ENCODE data around the gene ZNF506. TPM values are rescaled to one million over a fixed set of nuclear protein-coding genes. Genes with fewer than 3 reads are reported as not detected.
"Not testable (repeated sequence)": the region's sequence is repeated elsewhere in the genome, so short reads cannot be mapped to it uniquely, and the experiment has no call there.

The ZNF506 gene
- total and polyA plus RNA-seq, 2 experiments from 2014 or later, result 11.8 to 13.3 TPM

GRCh38 chr19:19747357-19748220 lies 74.0 kb downstream of the ZNF506 start:
- H3K9me3 ChIP-seq (ENCODE audit: low read depth), result no peaks in the 10 kb centered on the region
- H3K36me3 ChIP-seq (ENCODE audit: low read depth), result no peaks in the 10 kb centered on the region
- H3F3A ChIP-seq (ENCODE audit: insufficient read depth), result no peaks in the 10 kb centered on the region
- H2AFZ ChIP-seq, result no peak overlapping the region
- no peak overlapping the region for H3K9ac ChIP-seq
- no peak overlapping the region for H3K4me3 ChIP-seq
- TF ChIP-seq EZH2 (IDR thresholded peaks at IDR 0.05; ENCODE audit: insufficient read depth, poor library complexity, severe bottlenecking) (no peak), EZH2phosphoT487 (IDR thresholded peaks at IDR 0.05; ENCODE audit: insufficient read depth, low read depth) (no peak)
- WGBS, 2 experiments (ENCODE audit: low coverage in 1 of 2, low lambda C conversion rate in 2 of 2, missing lambda C conversion rate in 2 of 2), result 45 to 57% methylated on average over 13 of the region's 13 CpGs
- in situ Hi-C loops (cut with MboI), result no loop called here
- no peak overlapping the region for H3K27ac ChIP-seq
- no peak for DNase-seq
- H4K20me1 ChIP-seq (ENCODE audit: insufficient read depth), result no peaks in the 10 kb centered on the region
- H3K4me1 ChIP-seq (ENCODE audit: insufficient read depth), result no peaks in the 10 kb centered on the region
- no peaks in the 10 kb centered on the region for H3K9me2 ChIP-seq (ENCODE audit: insufficient read depth)
- H3K79me2 ChIP-seq (ENCODE audit: insufficient read depth), result no peaks in the 10 kb centered on the region
- H3K27me3 ChIP-seq (replicated peaks; ENCODE audit: insufficient read depth), result no peaks in the 10 kb centered on the region
- no peak overlapping the region for H3K4me2 ChIP-seq (ENCODE audit: unreplicated experiment)

- Histone ChIP-seq H3K27me3 (replicated peaks; ENCODE audit: insufficient read depth) (no peaks in the 10 kb centered on the region), H3F3A (ENCODE audit: insufficient read depth) (no peaks in the 10 kb centered on the region), H3K9ac (no peak overlapping the region), H4K20me1 (ENCODE audit: insufficient read depth) (no peaks in the 10 kb centered on the region), H3K27ac (no peak overlapping the region), H2AFZ (no peak overlapping the region), H3K9me2 (ENCODE audit: insufficient read depth) (no peaks in the 10 kb centered on the region), H3K36me3 (ENCODE audit: low read depth) (no peaks in the 10 kb centered on the region), H3K4me2 (ENCODE audit: unreplicated experiment) (no peak overlapping the region), H3K4me1 (ENCODE audit: insufficient read depth) (no peaks in the 10 kb centered on the region), H3K4me3 (no peak overlapping the region), H3K79me2 (ENCODE audit: insufficient read depth) (no peaks in the 10 kb centered on the region), H3K9me3 (ENCODE audit: low read depth) (no peaks in the 10 kb centered on the region)
- 34 to 40% methylated on average over 14 to 15 of the region's 15 CpGs for WGBS, 2 experiments (ENCODE audit: low coverage in 1 of 2, low lambda C conversion rate in 2 of 2, missing lambda C conversion rate in 2 of 2)
- no peak for DNase-seq
- TF ChIP-seq EZH2 (IDR thresholded peaks at IDR 0.05; ENCODE audit: insufficient read depth, poor library complexity, severe bottlenecking) (no peak), EZH2phosphoT487 (IDR thresholded peaks at IDR 0.05; ENCODE audit: insufficient read depth, low read depth) (no peak)
- in situ Hi-C loops (cut with MboI), result no loop called here
Observed at GRCh38 chr19:19746286-19747213, 75.0 kb downstream of the ZNF506 start.

GRCh38 chr19:19745496-19746285 lies 75.9 kb downstream of the ZNF506 start:
- WGBS, 2 experiments (ENCODE audit: low coverage in 1 of 2, low lambda C conversion rate in 2 of 2, missing lambda C conversion rate in 2 of 2), result 51 to 56% methylated on average over 17 of the region's 17 CpGs
- no peaks in the 10 kb centered on the region for H4K20me1 ChIP-seq (ENCODE audit: insufficient read depth)
- no peak for DNase-seq
- H3K9me3 ChIP-seq (ENCODE audit: low read depth), result no peaks in the 10 kb centered on the region
- H3K4me2 ChIP-seq (ENCODE audit: unreplicated experiment), result no peak overlapping the region
- H3K27me3 ChIP-seq (replicated peaks; ENCODE audit: insufficient read depth), result no peaks in the 10 kb centered on the region
- no peaks in the 10 kb centered on the region for H3K4me1 ChIP-seq (ENCODE audit: insufficient read depth)
- H3K4me3 ChIP-seq, result no peak overlapping the region
- no peak overlapping the region for H2AFZ ChIP-seq
- H3K27ac ChIP-seq, result no peak overlapping the region
- in situ Hi-C loops (cut with MboI), result no loop called here
- no peaks in the 10 kb centered on the region for H3F3A ChIP-seq (ENCODE audit: insufficient read depth)
- no peak for TF ChIP-seq EZH2phosphoT487 (IDR thresholded peaks at IDR 0.05; ENCODE audit: insufficient read depth, low read depth)
- no peak for TF ChIP-seq EZH2 (IDR thresholded peaks at IDR 0.05; ENCODE audit: insufficient read depth, poor library complexity, severe bottlenecking)
- H3K36me3 ChIP-seq (ENCODE audit: low read depth), result no peaks in the 10 kb centered on the region
- no peak overlapping the region for H3K9ac ChIP-seq
- no peaks in the 10 kb centered on the region for H3K79me2 ChIP-seq (ENCODE audit: insufficient read depth)
- no peaks in the 10 kb centered on the region for H3K9me2 ChIP-seq (ENCODE audit: insufficient read depth)

GRCh38 chr19:19744641-19745040 lies 76.9 kb downstream of the ZNF506 start:
- H3K4me2 ChIP-seq (ENCODE audit: unreplicated experiment), result no peak overlapping the region
- H3K27me3 ChIP-seq (replicated peaks; ENCODE audit: insufficient read depth), result no peaks in the 10 kb centered on the region
- in situ Hi-C loops (cut with MboI), result no loop called here
- no peak for TF ChIP-seq EZH2phosphoT487 (IDR thresholded peaks at IDR 0.05; ENCODE audit: insufficient read depth, low read depth)
- no peak for TF ChIP-seq EZH2 (IDR thresholded peaks at IDR 0.05; ENCODE audit: insufficient read depth, poor library complexity, severe bottlenecking)
- H3K79me2 ChIP-seq (ENCODE audit: insufficient read depth), result no peaks in the 10 kb centered on the region
- DNase-seq, result no peak
- H4K20me1 ChIP-seq (ENCODE audit: insufficient read depth), result no peaks in the 10 kb centered on the region
- H3K4me3 ChIP-seq, result no peak overlapping the region
- no peaks in the 10 kb centered on the region for H3K9me3 ChIP-seq (ENCODE audit: low read depth)
- H3K9me2 ChIP-seq (ENCODE audit: insufficient read depth), result no peaks in the 10 kb centered on the region
- H3K9ac ChIP-seq, result no peak overlapping the region
- WGBS, 2 experiments (ENCODE audit: low coverage in 1 of 2, low lambda C conversion rate in 2 of 2, missing lambda C conversion rate in 2 of 2), result 56 to 63% methylated on average over 17 of the region's 17 CpGs
- H3F3A ChIP-seq (ENCODE audit: insufficient read depth), result no peaks in the 10 kb centered on the region
- no peak overlapping the region for H2AFZ ChIP-seq
- no peak overlapping the region for H3K27ac ChIP-seq
- no peaks in the 10 kb centered on the region for H3K4me1 ChIP-seq (ENCODE audit: insufficient read depth)
- H3K36me3 ChIP-seq (ENCODE audit: low read depth), result no peaks in the 10 kb centered on the region

- H3K9me3 ChIP-seq (ENCODE audit: low read depth); H3K4me3 ChIP-seq; H3K27me3 ChIP-seq (replicated peaks; ENCODE audit: insufficient read depth); H3K4me2 ChIP-seq (ENCODE audit: unreplicated experiment); H3F3A ChIP-seq (ENCODE audit: insufficient read depth); H3K4me1 ChIP-seq (ENCODE audit: insufficient read depth); H4K20me1 ChIP-seq (ENCODE audit: insufficient read depth); H3K79me2 ChIP-seq (ENCODE audit: insufficient read depth); DNase-seq; H3K9ac ChIP-seq; H2AFZ ChIP-seq; H3K36me3 ChIP-seq (ENCODE audit: low read depth); in situ Hi-C loops (cut with MboI); H3K9me2 ChIP-seq (ENCODE audit: insufficient read depth); H3K27ac ChIP-seq: not testable (repeated sequence)
- WGBS, 2 experiments (ENCODE audit: low coverage in 1 of 2, low lambda C conversion rate in 2 of 2, missing lambda C conversion rate in 2 of 2), result 40 to 51% methylated on average over 6 of the region's 6 CpGs
Observed at GRCh38 chr19:19743921-19744320, 77.6 kb downstream of the ZNF506 start.

Measured in GM23248 (cell line).